GM23338 (cell line): ENCODE measurements around the gene GCN1. TPM values are rescaled to one million over a fixed set of nuclear protein-coding genes. Genes with fewer than 3 reads are reported as not detected.

Experiments used
- ATAC-seq: fragments of 200-7000 bp; cut with Tn5 transposase; 3 replicates; pipeline ENCODE4 v1.9.1; 2020
- DNase-seq: peaks from one replicate; pipeline ENCODE4 v3.0.0-alpha.2; 2015; ENCODE audit warnings: low spot score
- H2AFZ ChIP-seq: fragments of 200-600 bp; sonication (generic); 2 replicates; pipeline ENCODE4 v1.8.0; 2016; ENCODE audit warnings: antibody characterized with exemption, mild to moderate bottlenecking, moderate library complexity
- H3F3A ChIP-seq: fragments of 200-600 bp; sonication (generic); replicated peaks from 2 replicates; pipeline ENCODE4 v1.8.0; 2017; ENCODE audit warnings: antibody characterized with exemption, mixed run types, low read depth
- H3K27ac ChIP-seq: fragments of 200-600 bp; sonication (generic); 2 replicates; pipeline ENCODE4 v1.6.1; 2016; ENCODE audit warnings: low read depth
- H3K27me3 ChIP-seq: fragments of 200-600 bp; sonication (generic); 2 replicates; pipeline ENCODE4 v1.8.0; 2016; ENCODE audit warnings: mild to moderate bottlenecking, mixed run types, moderate library complexity; ENCODE audit not compliant: insufficient read depth
- H3K36me3 ChIP-seq: fragments of 200-600 bp; sonication (generic); 2 replicates; pipeline ENCODE4 v1.8.0; 2016; ENCODE audit warnings: mild to moderate bottlenecking; ENCODE audit not compliant: insufficient read depth
- H3K4me1 ChIP-seq: fragments of 200-600 bp; sonication (generic); 2 replicates; pipeline ENCODE4 v1.8.0; 2016; ENCODE audit warnings: mild to moderate bottlenecking, moderate library complexity; ENCODE audit not compliant: insufficient read depth
- H3K4me2 ChIP-seq: fragments of 200-600 bp; sonication (generic); 2 replicates; pipeline ENCODE4 v1.7.1; 2017; ENCODE audit warnings: mixed run types
- H3K4me3 ChIP-seq: fragments of 200-600 bp; sonication (generic); 2 replicates; pipeline ENCODE4 v1.6.1; 2016; ENCODE audit warnings: mixed run types
- H3K79me2 ChIP-seq: fragments of 200-600 bp; sonication (generic); replicated peaks from 2 replicates; pipeline ENCODE4 v1.8.0; 2017; ENCODE audit warnings: mild to moderate bottlenecking; ENCODE audit not compliant: insufficient read depth
- H3K9me2 ChIP-seq: fragments of 200-600 bp; sonication (generic); 2 replicates; pipeline ENCODE4 v1.8.0; 2017; ENCODE audit not compliant: insufficient read depth
- H4K20me1 ChIP-seq: fragments of 200-600 bp; sonication (generic); replicated peaks from 2 replicates; pipeline ENCODE4 v1.8.0; 2017; ENCODE audit warnings: mild to moderate bottlenecking; ENCODE audit not compliant: insufficient read depth
- H3K27ac Mint-ChIP-seq: 2 replicates; pipeline ENCODE4 v1.8.0; 2020; ENCODE audit warnings: inconsistent platforms, mild to moderate bottlenecking, moderate library complexity, mixed read lengths
- H3K27me3 Mint-ChIP-seq: 3 replicates; pipeline ENCODE4 v1.8.0; 2022; ENCODE audit warnings: low read depth, mild to moderate bottlenecking, moderate library complexity, mixed read lengths, inconsistent platforms; ENCODE audit not compliant: insufficient read depth, poor library complexity
- H3K36me3 Mint-ChIP-seq: 3 replicates; pipeline ENCODE4 v1.8.0; 2021; ENCODE audit warnings: low read depth, mild to moderate bottlenecking, inconsistent platforms, moderate library complexity, mixed read lengths
- H3K4me1 Mint-ChIP-seq: 3 replicates; pipeline ENCODE4 v1.8.0; 2020; ENCODE audit warnings: mild to moderate bottlenecking, inconsistent platforms, mixed read lengths
- H3K4me3 Mint-ChIP-seq: 3 replicates; pipeline ENCODE4 v1.8.0; 2021; ENCODE audit warnings: moderate library complexity, mild to moderate bottlenecking, inconsistent platforms, mixed read lengths
- H3K9me3 Mint-ChIP-seq: 3 replicates; pipeline ENCODE4 v1.8.0; 2020; ENCODE audit warnings: moderate library complexity, mild to moderate bottlenecking, inconsistent platforms, mixed read lengths
- ETS1 ChIP-seq: IDR thresholded peaks from 2 replicates; pipeline ENCODE4 v1.6.1; 2016; ENCODE audit warnings: antibody characterized with exemption
- REST ChIP-seq: IDR thresholded peaks from one replicate; pipeline ENCODE4 v1.6.1; 2018; ENCODE audit warnings: antibody characterized with exemption; ENCODE audit not compliant: unreplicated experiment
- polyA plus RNA-seq: library from polyadenylated mRNA; unstranded; fragments of >200 nt; fragmentation: Nextera tagmentation; extraction: Ambion mirVana; gene quantifications from 2 replicates; pipeline ENCODE4 v1.2.1, GENCODE V29; 2016
- total RNA-seq: library from RNA; depleted of rRNA; stranded (reverse); fragments of >200 nt; shearing (Covaris generic); gene quantifications from 2 replicates; pipeline ENCODE4 v1.2.3, GENCODE V29; 2014

Gene GCN1
- total and polyA plus RNA-seq, 2 experiments from 2014 or later, result 18.0 to 177 TPM

GRCh38 chr12:120109570-120110267 is 84.8 kb downstream of the GCN1 start (continued):
- TF ChIP-seq REST (no peak), ETS1 (no peak)

GRCh38 chr12:120106151-120106550 is 88.4 kb downstream of the GCN1 start:
- DNase-seq, result no peak
- H3K4me1 ChIP-seq, result peaks cover 23% of the 10 kb centered on the region
- Mint-ChIP-seq H3K4me1 (peaks cover 42% of the 10 kb centered on the region), H3K9me3 (no peaks in the 10 kb centered on the region), H3K4me3 (no peak overlapping the region), H3K36me3 (peaks cover 53% of the 10 kb centered on the region), H3K27ac (peak overlapping the region; percentile 53; the same call in 1 of the 2 replicates), H3K27me3 (peaks cover 4% of the 10 kb centered on the region)
- H4K20me1 ChIP-seq, result peaks cover 6% of the 10 kb centered on the region
- peak overlapping the region; percentile 72; the same call in 1 of the 2 replicates for H3K27ac ChIP-seq
- H2AFZ ChIP-seq, result no peak overlapping the region
- H3K36me3 ChIP-seq, result no peaks in the 10 kb centered on the region
- peak overlapping the region; percentile 63; the same call in 1 of the 2 replicates for H3K4me2 ChIP-seq
- H3K27me3 ChIP-seq, result no peaks in the 10 kb centered on the region
- ATAC-seq, result peak; percentile 4; the same call in 1 of the 3 replicates
- H3K79me2 ChIP-seq, result peaks cover 89% of the 10 kb centered on the region
- TF ChIP-seq REST, result no peak
- H3K4me3 ChIP-seq, result no peak overlapping the region
- peaks cover 3% of the 10 kb centered on the region; the same call in 1 of the 2 replicates for H3F3A ChIP-seq
- H3K9me2 ChIP-seq, result no peaks in the 10 kb centered on the region

- DNase-seq, result no peak
- no peak overlapping the region for H3K27ac ChIP-seq
- H3K4me3 Mint-ChIP-seq, result no peak overlapping the region
- peaks cover 2% of the 10 kb centered on the region for H3K27me3 Mint-ChIP-seq
- H3K9me3 Mint-ChIP-seq, result no peaks in the 10 kb centered on the region
- no peak overlapping the region for H3K4me3 ChIP-seq
- H3K27me3 ChIP-seq, result no peaks in the 10 kb centered on the region
- H4K20me1 ChIP-seq, result peaks cover 3% of the 10 kb centered on the region; the same call in 1 of the 2 replicates
- no peak overlapping the region for H2AFZ ChIP-seq
- H3K9me2 ChIP-seq, result no peaks in the 10 kb centered on the region
- peaks cover 7% of the 10 kb centered on the region for H3K4me1 ChIP-seq
- ATAC-seq, result no peak
- H3K27ac Mint-ChIP-seq, result no peak overlapping the region
- H3K79me2 ChIP-seq, result peaks cover 65% of the 10 kb centered on the region
- no peaks in the 10 kb centered on the region; the same call in 1 of the 2 replicates for H3F3A ChIP-seq
- no peak overlapping the region for H3K4me2 ChIP-seq
- peaks cover 26% of the 10 kb centered on the region for H3K4me1 Mint-ChIP-seq
- H3K36me3 Mint-ChIP-seq, result peaks cover 52% of the 10 kb centered on the region
- H3K36me3 ChIP-seq, result no peaks in the 10 kb centered on the region
Observed at GRCh38 chr12:120103371-120103770, 91.1 kb downstream of the GCN1 start.
